Neutrophil (primary cell): ENCODE measurements around the gene CENPV.
"Not testable (repeated sequence)": the region's sequence is repeated elsewhere in the genome, so short reads cannot be mapped to it uniquely, and the experiment has no call there.

ENCODE experiments used
- H3K27ac ChIP-seq: fragments of 200-600 bp; sonication (generic); 2 replicates; pipeline ENCODE4 v1.5.1; 2016; ENCODE audit warnings: mild to moderate bottlenecking, moderate library complexity
- H3K27me3 ChIP-seq: fragments of 200-600 bp; sonication (generic); 2 replicates; pipeline ENCODE4 v1.6.0; 2016; ENCODE audit warnings: mild to moderate bottlenecking
- H3K36me3 ChIP-seq: fragments of 200-600 bp; sonication (generic); 2 replicates; pipeline ENCODE4 v1.5.1; 2017
- H3K4me1 ChIP-seq, 2 experiments: fragments of 200-600 bp in 1 of 2; sonication (generic) in 1 of 2; 1 replicate in 1 of 2; 2 replicates in 1 of 2; pipeline versions ENCODE4 v1.5.1 to v1.6.1; 2013 to 2016; ENCODE audit warnings: low read depth in 1 of 2, low read length in 1 of 2, mild to moderate bottlenecking in 1 of 2, moderate library complexity in 1 of 2; ENCODE audit not compliant: control insufficient read depth in 1 of 2, insufficient read depth in 1 of 2
- H3K4me3 ChIP-seq, 2 experiments: fragments of 200-600 bp in 1 of 2; sonication (generic) in 1 of 2; 1 replicate in 1 of 2; 2 replicates in 1 of 2; pipeline ENCODE4 v1.5.1; 2013 to 2016; ENCODE audit warnings: low read depth in 1 of 2, low read length in 1 of 2, mild to moderate bottlenecking in 1 of 2, moderate library complexity in 1 of 2
- H3K9me3 ChIP-seq: fragments of 200-600 bp; sonication (generic); 2 replicates; pipeline ENCODE4 v1.5.1; 2016
- TF ChIP-seq, protein P1 (sequence below): fragments of 200-600 bp; sonication (generic); IDR thresholded peaks from 2 replicates; pipeline ENCODE4 v1.5.1; 2016; ENCODE audit warnings: antibody characterized with exemption

CENPV gene

DNA sequence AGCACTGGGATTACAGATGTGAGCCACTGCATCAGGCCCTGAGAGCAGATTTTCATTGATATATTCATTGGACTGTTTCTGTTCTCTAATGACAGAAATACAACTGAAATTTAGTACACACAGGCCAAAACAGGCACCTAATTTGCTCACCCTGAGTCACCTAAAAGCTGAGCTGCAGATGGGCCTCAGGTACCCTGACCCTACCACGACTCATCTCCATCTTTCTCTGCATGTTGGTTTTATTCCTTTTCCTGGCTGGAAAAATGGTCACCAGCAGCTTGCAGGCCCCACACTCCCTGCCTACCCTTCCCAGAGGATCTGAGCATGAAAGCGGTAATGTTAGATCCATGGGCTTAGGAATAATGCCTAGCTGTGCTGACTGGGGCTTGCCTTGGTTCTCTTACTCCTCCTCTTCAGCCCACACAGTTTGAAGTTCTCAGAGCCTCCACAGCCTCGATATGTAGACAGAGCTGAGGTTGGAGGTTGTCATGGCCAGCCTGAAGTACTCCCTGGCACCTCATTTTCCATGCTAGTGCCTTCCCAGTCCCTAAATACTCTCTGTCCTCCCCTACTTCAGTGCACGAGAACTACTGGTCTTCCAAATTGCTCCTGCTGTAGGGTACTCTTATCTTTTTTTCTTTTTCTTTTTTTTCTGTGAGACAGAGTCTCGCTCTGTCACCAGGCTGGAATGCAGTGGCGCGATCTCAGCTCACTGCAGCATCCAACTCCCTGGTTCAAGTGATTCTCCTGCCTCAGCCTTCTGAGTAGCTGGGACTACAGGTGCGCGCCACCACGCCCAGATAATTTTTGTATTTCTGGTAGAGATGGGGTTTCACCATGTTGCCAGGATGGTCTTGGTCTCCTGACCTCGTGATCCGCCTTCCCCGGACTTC is 51.1 kb downstream of the CENPV start:
- H3K36me3 ChIP-seq = no peaks in the 10 kb centered on the region
- no peaks in the 10 kb centered on the region for H3K27me3 ChIP-seq
- H3K4me3 ChIP-seq = no peak overlapping the region
- no peaks in the 10 kb centered on the region for H3K9me3 ChIP-seq
- TF ChIP-seq, protein P1, sequence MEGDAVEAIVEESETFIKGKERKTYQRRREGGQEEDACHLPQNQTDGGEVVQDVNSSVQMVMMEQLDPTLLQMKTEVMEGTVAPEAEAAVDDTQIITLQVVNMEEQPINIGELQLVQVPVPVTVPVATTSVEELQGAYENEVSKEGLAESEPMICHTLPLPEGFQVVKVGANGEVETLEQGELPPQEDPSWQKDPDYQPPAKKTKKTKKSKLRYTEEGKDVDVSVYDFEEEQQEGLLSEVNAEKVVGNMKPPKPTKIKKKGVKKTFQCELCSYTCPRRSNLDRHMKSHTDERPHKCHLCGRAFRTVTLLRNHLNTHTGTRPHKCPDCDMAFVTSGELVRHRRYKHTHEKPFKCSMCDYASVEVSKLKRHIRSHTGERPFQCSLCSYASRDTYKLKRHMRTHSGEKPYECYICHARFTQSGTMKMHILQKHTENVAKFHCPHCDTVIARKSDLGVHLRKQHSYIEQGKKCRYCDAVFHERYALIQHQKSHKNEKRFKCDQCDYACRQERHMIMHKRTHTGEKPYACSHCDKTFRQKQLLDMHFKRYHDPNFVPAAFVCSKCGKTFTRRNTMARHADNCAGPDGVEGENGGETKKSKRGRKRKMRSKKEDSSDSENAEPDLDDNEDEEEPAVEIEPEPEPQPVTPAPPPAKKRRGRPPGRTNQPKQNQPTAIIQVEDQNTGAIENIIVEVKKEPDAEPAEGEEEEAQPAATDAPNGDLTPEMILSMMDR = no peak
- H3K4me1 ChIP-seq = peaks cover 4 to 5% of the 10 kb centered on the region in 2 experiments
- H3K27ac ChIP-seq = no peak overlapping the region

DNA sequence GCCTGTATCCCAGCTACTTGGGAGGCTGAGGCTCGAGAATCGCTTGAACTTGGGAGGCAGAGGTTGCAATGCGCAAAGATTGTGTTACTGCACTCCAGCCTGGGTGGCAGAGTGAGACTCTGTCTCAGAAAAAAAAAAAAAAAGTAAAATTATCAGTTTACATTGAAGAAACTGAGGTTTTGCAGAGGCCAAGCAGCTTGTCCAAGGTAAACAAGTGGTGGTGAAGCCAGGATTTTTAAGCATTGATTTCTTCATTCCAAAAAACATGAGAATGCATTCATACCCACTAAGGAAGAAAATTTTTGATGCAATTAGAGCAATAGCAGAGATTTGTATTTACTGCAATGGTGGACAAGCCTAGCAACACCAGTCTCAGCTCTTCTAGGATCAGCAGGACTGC is 52.7 kb downstream of the CENPV start:
- Histone ChIP-seq H3K36me3 (no peaks in the 10 kb centered on the region), H3K27ac (no peak overlapping the region), H3K4me1 (no peaks in the 10 kb centered on the region), H3K4me3 (no peak overlapping the region), H3K9me3 (no peaks in the 10 kb centered on the region), H3K27me3 (no peaks in the 10 kb centered on the region)
- TF ChIP-seq, protein P1 = no peak

DNA sequence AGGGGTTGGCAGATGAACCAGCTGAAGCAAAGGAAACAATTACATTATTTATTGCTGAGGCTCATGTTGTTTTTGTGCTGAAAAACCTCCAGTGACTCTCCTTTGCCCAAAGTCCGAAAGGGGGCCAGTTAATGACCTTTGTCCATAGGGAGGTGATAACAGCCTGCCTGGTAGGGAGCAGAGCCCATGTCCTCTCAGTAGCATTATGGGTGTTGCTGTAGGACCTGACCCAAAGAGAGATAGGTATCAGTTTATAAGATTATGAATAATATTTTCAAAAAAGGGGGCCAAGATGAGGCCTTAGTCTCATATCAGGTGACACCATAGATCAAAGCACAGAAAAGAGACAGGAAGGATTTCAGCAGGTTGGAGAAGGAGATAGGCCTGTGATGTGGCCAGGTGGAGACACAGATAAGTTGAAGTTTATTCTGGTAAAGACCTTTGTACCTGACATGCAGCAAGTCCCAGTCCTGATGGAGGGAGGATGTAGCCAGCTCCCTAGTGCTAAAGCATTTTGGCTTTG is 55.1 kb downstream of the CENPV start:
- H3K4me3 ChIP-seq = no peak overlapping the region
- H3K4me1 ChIP-seq = no peaks in the 10 kb centered on the region
- H3K36me3 ChIP-seq = no peaks in the 10 kb centered on the region
- no peaks in the 10 kb centered on the region for H3K27me3 ChIP-seq
- H3K27ac ChIP-seq = no peak overlapping the region
- H3K9me3 ChIP-seq = no peaks in the 10 kb centered on the region
- TF ChIP-seq, protein P1 = no peak

DNA sequence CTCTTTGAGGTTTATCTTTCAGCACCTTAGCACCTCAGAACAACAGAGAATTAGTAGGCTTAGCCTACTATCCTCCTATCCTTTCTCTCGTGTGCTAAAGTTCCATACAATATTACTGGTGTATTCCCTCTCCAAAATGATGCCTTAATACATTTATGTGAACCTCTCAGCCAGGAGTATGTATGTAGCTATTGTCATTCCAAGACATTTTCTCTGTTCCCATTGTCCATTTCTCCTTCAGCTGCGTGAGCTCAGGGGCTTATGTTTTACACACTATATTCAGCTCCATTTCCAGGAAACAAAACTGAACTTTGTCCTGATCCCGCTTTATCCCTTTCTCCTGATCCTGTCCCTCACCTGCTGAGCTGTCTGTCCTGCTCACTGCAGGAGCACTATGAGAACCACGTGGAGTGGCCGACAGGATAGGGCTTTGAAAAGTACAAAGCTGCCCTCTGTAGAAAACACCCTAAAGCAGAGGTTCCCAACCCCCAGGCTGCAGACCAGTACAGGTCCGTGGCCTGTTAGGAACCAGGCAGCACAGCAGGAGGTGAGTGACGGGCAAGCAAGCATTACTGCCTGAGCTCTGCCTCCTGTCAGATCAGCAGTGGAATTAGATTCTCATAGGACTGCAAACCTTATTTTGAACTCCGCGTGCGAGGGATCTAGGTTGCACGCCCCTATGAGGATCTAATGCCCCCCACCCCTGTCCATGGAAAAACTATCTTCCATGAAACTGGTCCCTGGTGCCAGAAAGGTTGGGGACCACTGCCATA is 55.7 kb downstream of the CENPV start:
- Histone ChIP-seq H3K4me3 (no peak overlapping the region), H3K4me1 (no peaks in the 10 kb centered on the region), H3K36me3 (no peaks in the 10 kb centered on the region), H3K27ac (no peak overlapping the region), H3K9me3 (no peaks in the 10 kb centered on the region), H3K27me3 (no peaks in the 10 kb centered on the region)
- TF ChIP-seq, protein P1 = no peak

DNA sequence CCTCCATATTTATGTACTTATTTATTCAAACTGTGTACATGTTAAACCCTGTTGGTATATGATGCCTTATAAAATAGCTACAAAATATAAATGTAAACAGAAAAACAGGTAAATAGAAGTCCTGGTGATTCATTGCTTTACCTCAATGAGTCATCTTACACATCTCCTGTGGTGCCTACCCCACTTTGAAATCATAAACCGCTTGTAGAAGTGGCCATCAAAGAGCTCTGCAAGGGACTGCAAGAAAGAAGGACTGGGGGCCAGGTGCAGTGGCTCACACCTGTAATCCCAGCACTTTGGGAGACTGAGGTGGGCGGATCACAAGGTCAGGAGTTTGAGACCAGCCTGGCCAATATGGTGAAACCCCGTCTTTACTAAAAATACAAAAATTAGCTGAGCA is 57.2 kb downstream of the CENPV start:
- not testable (repeated sequence) for H3K4me1 ChIP-seq, H3K27ac ChIP-seq, H3K9me3 ChIP-seq, H3K27me3 ChIP-seq, H3K36me3 ChIP-seq, H3K4me3 ChIP-seq

DNA sequence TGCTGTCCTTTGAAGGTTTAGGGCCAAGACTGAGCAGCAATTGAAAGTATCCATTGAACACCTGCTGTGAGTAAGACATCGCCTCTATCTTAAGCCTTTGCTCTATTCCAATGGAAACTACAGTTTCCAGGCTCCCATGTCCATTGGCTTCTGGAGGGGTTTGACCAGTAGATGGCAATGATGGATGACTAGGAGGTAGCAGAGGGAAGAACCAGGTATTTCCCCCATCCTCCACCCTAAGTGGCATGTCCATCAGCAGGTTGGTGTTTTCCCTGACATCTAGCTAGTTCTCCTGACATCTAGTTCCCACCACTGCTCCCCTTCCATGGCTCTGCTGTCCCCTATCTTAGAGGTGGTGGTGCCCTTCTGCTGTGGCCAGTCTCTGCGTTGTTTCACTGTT is 58.7 kb downstream of the CENPV start:
- no peaks in the 10 kb centered on the region for H3K9me3 ChIP-seq
- H3K36me3 ChIP-seq = no peaks in the 10 kb centered on the region
- TF ChIP-seq, protein P1 = no peak

More for the DNA sequence above, 58.7 kb downstream of the CENPV start:
- Histone ChIP-seq H3K4me1 (no peaks in the 10 kb centered on the region), H3K4me3 (no peak overlapping the region), H3K27ac (no peak overlapping the region), H3K27me3 (no peaks in the 10 kb centered on the region)
